Neuronal stem cell (in vitro differentiated cells): ENCODE data around the gene ACSF3.

Experiments used
- DNase-seq: peaks from one replicate; pipeline ENCODE4 v3.0.0-alpha.2; 2013; ENCODE audit warnings: low spot score
- H2AFZ ChIP-seq: one replicate; pipeline ENCODE4 v1.6.1; 2013; ENCODE audit warnings: mild to moderate bottlenecking, low read length, inconsistent platforms
- H2AK5ac ChIP-seq: 2 replicates; pipeline ENCODE4 v1.6.1; 2013; ENCODE audit warnings: low read depth, mild to moderate bottlenecking, inconsistent platforms, low read length, moderate library complexity, mixed read lengths
- H2BK120ac ChIP-seq: 2 replicates; pipeline ENCODE4 v1.6.1; 2013; ENCODE audit warnings: low read depth, mild to moderate bottlenecking, inconsistent platforms, low read length, moderate library complexity, mixed read lengths
- H2BK12ac ChIP-seq: one replicate; pipeline ENCODE4 v1.6.1; 2013; ENCODE audit warnings: low read length, inconsistent platforms
- H2BK15ac ChIP-seq: 2 replicates; pipeline ENCODE4 v1.6.1; 2013; ENCODE audit warnings: mild to moderate bottlenecking, low read length, inconsistent platforms, mixed read lengths
- H2BK5ac ChIP-seq: one replicate; pipeline ENCODE4 v1.6.1; 2013; ENCODE audit warnings: inconsistent platforms, mild to moderate bottlenecking, low read length, moderate library complexity
- H3K14ac ChIP-seq: one replicate; pipeline ENCODE4 v1.6.1; 2013; ENCODE audit warnings: low read length, inconsistent platforms
- H3K18ac ChIP-seq: 2 replicates; pipeline ENCODE4 v1.6.1; 2013; ENCODE audit warnings: low read length, inconsistent platforms
- H3K23ac ChIP-seq: 2 replicates; pipeline ENCODE4 v1.6.1; 2013; ENCODE audit warnings: low read depth, mild to moderate bottlenecking, mixed read lengths, low read length, inconsistent platforms; ENCODE audit not compliant: poor library complexity
- H3K27ac ChIP-seq: replicated peaks from 3 replicates; pipeline ENCODE4 v1.5.1; 2013; ENCODE audit warnings: low read length, inconsistent platforms
- H3K27me3 ChIP-seq, 3 experiments: 2 replicates each; pipeline ENCODE4 v1.6.1; 2013; ENCODE audit warnings: low read length in 3 of 3, mild to moderate bottlenecking in 2 of 3, inconsistent platforms in 1 of 3, low read depth in 1 of 3, mixed read lengths in 1 of 3, moderate library complexity in 1 of 3; ENCODE audit not compliant: control insufficient read depth in 3 of 3, insufficient read depth in 3 of 3
- H3K36me3 ChIP-seq, 2 donors: replicated peaks in 1 of 2; 2 replicates each; pipeline ENCODE4 v1.6.1; 2013; ENCODE audit warnings: low read length in 2 of 2; ENCODE audit not compliant: control insufficient read depth in 2 of 2, insufficient read depth in 2 of 2
- H3K4ac ChIP-seq: 2 replicates; pipeline ENCODE4 v1.6.1; 2013; ENCODE audit warnings: inconsistent platforms, mild to moderate bottlenecking, low read length, moderate library complexity
- H3K4me1 ChIP-seq, 2 donors: 1 replicate in 1 of 2; 2 replicates in 1 of 2; pipeline ENCODE4 v1.6.1; 2013; ENCODE audit warnings: low read length in 2 of 2, low read depth in 1 of 2; ENCODE audit not compliant: control insufficient read depth in 2 of 2, insufficient read depth in 1 of 2
- H3K4me2 ChIP-seq: one replicate; pipeline ENCODE4 v1.6.1; 2013; ENCODE audit warnings: mild to moderate bottlenecking, low read length, inconsistent platforms; ENCODE audit not compliant: insufficient read depth, poor library complexity, severe bottlenecking
- H3K4me3 ChIP-seq, 2 donors: 2 replicates each; pipeline ENCODE4 v1.5.1; 2013; ENCODE audit warnings: low read length in 2 of 2, mild to moderate bottlenecking in 2 of 2, inconsistent platforms in 1 of 2, moderate library complexity in 1 of 2
- H3K79me1 ChIP-seq: one replicate; pipeline ENCODE4 v1.6.1; 2013; ENCODE audit warnings: low read depth, mild to moderate bottlenecking, inconsistent platforms, low read length, moderate library complexity
- H3K9ac ChIP-seq: one replicate; pipeline ENCODE4 v1.6.1; 2013; ENCODE audit warnings: mild to moderate bottlenecking, low read depth, low read length, inconsistent platforms; ENCODE audit not compliant: poor library complexity
- H3K9me3 ChIP-seq, 2 donors: replicated peaks in 1 of 2; 2 replicates each; pipeline versions ENCODE3 to v1.6.1; 2013; ENCODE audit warnings: low read length in 2 of 2, mild to moderate bottlenecking in 2 of 2, inconsistent platforms in 1 of 2, low read depth in 1 of 2, mixed read lengths in 1 of 2, moderate library complexity in 1 of 2; ENCODE audit not compliant: control insufficient read depth in 2 of 2, insufficient read depth in 1 of 2
- H4K8ac ChIP-seq: one replicate; pipeline ENCODE4 v1.6.1; 2013; ENCODE audit warnings: low read depth, mild to moderate bottlenecking, inconsistent platforms, low read length, moderate library complexity
- H4K91ac ChIP-seq: one replicate; pipeline ENCODE4 v1.6.1; 2013; ENCODE audit warnings: low read length, low read depth, mild to moderate bottlenecking, inconsistent platforms; ENCODE audit not compliant: poor library complexity
- WGBS, 2 donors: extraction: QIAGEN DNeasy Blood & Tissue Kit; methylation state at CpG; one replicate each; pipeline ENCODE4 v1.1.7; 2013; ENCODE audit warnings: missing lambda C conversion rate in 2 of 2, mixed read lengths in 1 of 2; ENCODE audit not compliant: insufficient read length in 2 of 2, insufficient replicate concordance in 1 of 2; ENCODE audit errors: extremely low coverage in 2 of 2; 5-methylcytosine and 5-hydroxymethylcytosine counted together

The ACSF3 gene

GRCh38 chr16:89055894-89056555 lies 37.6 kb upstream of the ACSF3 start:
- H3K79me1 ChIP-seq, result peaks cover 2% of the 10 kb centered on the region
- no peak overlapping the region for H3K4me3 ChIP-seq
- H2BK15ac ChIP-seq, result peak overlapping the region; percentile 91
- peak overlapping the region; percentile 95 for H3K4ac ChIP-seq
- DNase-seq, result no peak
- H3K23ac ChIP-seq, result peak overlapping the region; percentile 73
- H3K14ac ChIP-seq, result peak overlapping the region; percentile 38
- H3K4me2 ChIP-seq, result no peak overlapping the region
- H2BK5ac ChIP-seq, result peak overlapping the region; percentile 42
- no peak overlapping the region for H3K27ac ChIP-seq
- H3K36me3 ChIP-seq, result no peaks in the 10 kb centered on the region
- H3K9ac ChIP-seq, result no peak overlapping the region
- H3K4me1 ChIP-seq, result peaks cover 0 to 2% of the 10 kb centered on the region in 2 donors
- H2BK120ac ChIP-seq, result no peak overlapping the region
- peak overlapping the region; percentile 43 for H4K8ac ChIP-seq
- H2AK5ac ChIP-seq, result peak overlapping the region; percentile 88
- WGBS, 2 donors, result no CpG with 5 or more reads among the region's 25 CpGs
- peak overlapping the region; percentile 72 for H3K18ac ChIP-seq
- no peak overlapping the region for H4K91ac ChIP-seq
- no peak overlapping the region for H2BK12ac ChIP-seq
- H3K27me3 ChIP-seq, result peaks cover 0 to 44% (median 0%) of the 10 kb centered on the region in 3 experiments
- peaks cover 0 to 4% of the 10 kb centered on the region in 2 donors for H3K9me3 ChIP-seq
- H2AFZ ChIP-seq, result no peak overlapping the region

- H2BK12ac ChIP-seq, result peak overlapping the region; percentile 10
- H2BK15ac ChIP-seq, result peak overlapping the region; percentile 78
- H2BK5ac ChIP-seq, result no peak overlapping the region
- no peak overlapping the region for H3K4me3 ChIP-seq
- H3K27me3 ChIP-seq, result peaks cover 0 to 48% (median 0%) of the 10 kb centered on the region in 3 experiments
- H3K79me1 ChIP-seq, result peaks cover 2% of the 10 kb centered on the region
- H3K9ac ChIP-seq, result peak overlapping the region; percentile 55
- H4K91ac ChIP-seq, result no peak overlapping the region
- H2BK120ac ChIP-seq, result no peak overlapping the region
- peak overlapping the region; percentile 43 for H4K8ac ChIP-seq
- H3K36me3 ChIP-seq, result no peaks in the 10 kb centered on the region
- H3K18ac ChIP-seq, result peak overlapping the region; percentile 57
- peak overlapping the region; percentile 38 for H3K14ac ChIP-seq
- peak overlapping the region; percentile 73 for H3K23ac ChIP-seq
- no peak overlapping the region for H3K4me2 ChIP-seq
- H2AFZ ChIP-seq, result no peak overlapping the region
- peak overlapping the region; percentile 95 for H3K4ac ChIP-seq
- H3K9me3 ChIP-seq, result peaks cover 0 to 4% of the 10 kb centered on the region in 2 donors
- no CpG with 5 or more reads among the region's 11 CpGs for WGBS, 2 donors
- peak overlapping the region; percentile 84 for H2AK5ac ChIP-seq
- H3K4me1 ChIP-seq, result peaks cover 0 to 3% of the 10 kb centered on the region in 2 donors
- no peak overlapping the region for H3K27ac ChIP-seq
- DNase-seq, result no peak
Measured at GRCh38 chr16:89056592-89056991, 37.1 kb upstream of the ACSF3 start.

- no peak overlapping the region for H2BK120ac ChIP-seq
- peaks cover 7 to 10% of the 10 kb centered on the region in 2 donors for H3K4me1 ChIP-seq
- no peaks in the 10 kb centered on the region for H3K79me1 ChIP-seq
- no peak overlapping the region for H3K4me2 ChIP-seq
- H3K23ac ChIP-seq, result no peak overlapping the region
- no peak overlapping the region for H2AFZ ChIP-seq
- peak overlapping the region; percentile 44 for H2BK5ac ChIP-seq
- peaks cover 0 to 50% (median 0%) of the 10 kb centered on the region in 3 experiments for H3K27me3 ChIP-seq
- no peaks in the 10 kb centered on the region for H3K36me3 ChIP-seq
- no peak overlapping the region for H3K14ac ChIP-seq
- no peak overlapping the region for H3K4ac ChIP-seq
- no peak overlapping the region for H3K9ac ChIP-seq
- H3K27ac ChIP-seq, result no peak overlapping the region
- H3K18ac ChIP-seq, result no peak overlapping the region
- DNase-seq, result no peak
- no peak overlapping the region for H4K91ac ChIP-seq
- H3K9me3 ChIP-seq, result peaks cover 0 to 4% of the 10 kb centered on the region in 2 donors
- H2BK15ac ChIP-seq, result peak overlapping the region; percentile 78
- no CpG with 5 or more reads among the region's 9 CpGs for WGBS, 2 donors
- no peak overlapping the region for H4K8ac ChIP-seq
- peak overlapping the region; percentile 24 for H2AK5ac ChIP-seq
- H3K4me3 ChIP-seq, result peak overlapping the region in 1 of 2 donors; percentile 34
- H2BK12ac ChIP-seq, result peak overlapping the region; percentile 12
Measured at GRCh38 chr16:89057738-89058137, 35.9 kb upstream of the ACSF3 start.

GRCh38 chr16:89058812-89059211 lies 34.8 kb upstream of the ACSF3 start:
- Histone ChIP-seq H3K23ac (no peak overlapping the region), H2BK12ac (no peak overlapping the region), H3K4me3 (no peak overlapping the region), H3K18ac (peak overlapping the region; percentile 13), H2AFZ (no peak overlapping the region), H3K79me1 (no peaks in the 10 kb centered on the region), H2BK15ac (no peak overlapping the region), H2AK5ac (no peak overlapping the region), H3K4me2 (no peak overlapping the region), H3K36me3 (no peaks in the 10 kb centered on the region), H3K14ac (peak overlapping the region; percentile 14), H3K9me3 (peaks cover 0 to 4% of the 10 kb centered on the region in 2 donors), H3K9ac (no peak overlapping the region), H4K8ac (no peak overlapping the region), H2BK5ac (no peak overlapping the region), H3K27ac (no peak overlapping the region), H4K91ac (peak overlapping the region; percentile 64), H3K4me1 (peaks cover 7 to 10% of the 10 kb centered on the region in 2 donors), H2BK120ac (no peak overlapping the region), H3K4ac (no peak overlapping the region), H3K27me3 (peaks cover 0 to 43% (median 0%) of the 10 kb centered on the region in 3 experiments)
- no peak for DNase-seq
- 100% methylated on average over 2 of the region's 9 CpGs; no CpG with 5 or more reads in 1 of the 2 donors for WGBS, 2 donors
